Measurements from ENCODE around the gene ASIC2. TPM values are rescaled to one million over a fixed set of nuclear protein-coding genes. Genes with fewer than 3 reads are reported as not detected.
"Not testable (repeated sequence)": the region's sequence is repeated elsewhere in the genome, so short reads cannot be mapped to it uniquely, and the experiment has no call there.

The ASIC2 gene
- total RNA-seq, 1 donor from 2014 or later = not detected

DNA sequence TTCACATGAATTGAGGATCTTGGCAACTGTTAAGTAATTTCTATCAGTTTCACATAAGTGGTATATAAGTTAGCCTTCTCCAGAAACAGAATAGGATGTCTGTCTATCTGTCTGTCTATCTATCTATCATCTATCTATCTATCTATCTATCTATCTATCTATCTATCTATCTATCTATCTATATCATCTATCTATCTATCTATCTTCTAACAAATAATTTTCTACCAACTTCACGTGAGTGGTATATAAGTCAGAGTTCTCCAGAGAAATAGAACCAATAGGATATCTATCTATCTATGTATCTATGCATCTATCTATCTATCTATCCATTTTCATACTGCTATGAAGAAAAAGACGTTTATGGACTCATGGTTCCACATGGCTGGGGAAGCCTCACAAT, 312.9 kb downstream of the ASIC2 start:
- Mint-ChIP-seq H3K36me3 (ENCODE audit: low read depth, unreplicated experiment) (no peaks in the 10 kb centered on the region), H3K4me3 (ENCODE audit: unreplicated experiment) (no peak overlapping the region), H3K4me1 (ENCODE audit: unreplicated experiment) (no peaks in the 10 kb centered on the region), H3K9me3 (ENCODE audit: unreplicated experiment) (no peaks in the 10 kb centered on the region), H3K27ac (ENCODE audit: unreplicated experiment) (no peak overlapping the region), H3K27me3 (ENCODE audit: unreplicated experiment) (peaks cover under 1% of the 10 kb centered on the region)
- DNase-seq (ENCODE audit: low spot score) = no peak
- no peak for TF ChIP-seq CTCF (IDR thresholded peaks at IDR 0.05; ENCODE audit: unreplicated experiment)

- no peaks in the 10 kb centered on the region for H3K4me1 Mint-ChIP-seq (ENCODE audit: unreplicated experiment)
- TF ChIP-seq CTCF (IDR thresholded peaks at IDR 0.05; ENCODE audit: unreplicated experiment) = no peak
These were observed 316.5 kb downstream of the ASIC2 start for GRCh38 chr17:32976605-32977004.

GRCh38 chr17:32976131-32976530, 317.0 kb downstream of the ASIC2 start:
- H3K36me3 Mint-ChIP-seq (ENCODE audit: low read depth, unreplicated experiment) = no peaks in the 10 kb centered on the region
- peaks cover 4% of the 10 kb centered on the region for H3K27me3 Mint-ChIP-seq (ENCODE audit: unreplicated experiment)
- no peak for TF ChIP-seq CTCF (IDR thresholded peaks at IDR 0.05; ENCODE audit: unreplicated experiment)
- H3K27ac Mint-ChIP-seq (ENCODE audit: unreplicated experiment) = no peak overlapping the region
- H3K4me3 Mint-ChIP-seq (ENCODE audit: unreplicated experiment) = no peak overlapping the region
- DNase-seq (ENCODE audit: low spot score) = no peak
- H3K9me3 Mint-ChIP-seq (ENCODE audit: unreplicated experiment) = no peaks in the 10 kb centered on the region
- H3K4me1 Mint-ChIP-seq (ENCODE audit: unreplicated experiment) = no peaks in the 10 kb centered on the region

More at GRCh38 chr17:32976605-32977004, 316.5 kb downstream of the ASIC2 start:
- H3K36me3 Mint-ChIP-seq (ENCODE audit: low read depth, unreplicated experiment) = no peaks in the 10 kb centered on the region
- H3K27me3 Mint-ChIP-seq (ENCODE audit: unreplicated experiment) = peaks cover 4% of the 10 kb centered on the region
- H3K4me3 Mint-ChIP-seq (ENCODE audit: unreplicated experiment) = no peak overlapping the region
- DNase-seq (ENCODE audit: low spot score) = no peak
- H3K27ac Mint-ChIP-seq (ENCODE audit: unreplicated experiment) = no peak overlapping the region
- no peaks in the 10 kb centered on the region for H3K9me3 Mint-ChIP-seq (ENCODE audit: unreplicated experiment)

DNA sequence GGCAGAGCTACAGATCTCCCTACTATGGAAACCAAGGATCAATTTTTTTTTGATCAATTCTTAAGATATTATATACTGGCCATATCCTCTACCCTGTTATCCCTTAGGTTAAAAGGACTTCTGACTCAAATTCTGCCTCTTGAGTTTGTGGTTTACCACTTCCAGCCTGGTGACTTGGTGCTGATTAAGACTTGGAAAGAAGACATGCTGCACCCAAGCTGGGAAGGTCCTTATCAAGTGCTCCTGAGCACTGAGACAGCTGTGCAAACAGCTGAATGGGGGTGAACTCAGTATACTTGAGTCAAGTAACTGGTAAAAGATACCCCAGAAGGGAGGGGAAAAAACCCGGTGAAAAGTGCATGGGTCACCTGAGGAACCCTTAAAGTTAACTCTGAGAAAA, 321.9 kb downstream of the ASIC2 start:
- DNase-seq (ENCODE audit: low spot score) = no peak
- Mint-ChIP-seq H3K9me3 (ENCODE audit: unreplicated experiment) (no peaks in the 10 kb centered on the region), H3K27me3 (ENCODE audit: unreplicated experiment) (peaks cover 4% of the 10 kb centered on the region), H3K4me3 (ENCODE audit: unreplicated experiment) (no peak overlapping the region), H3K27ac (ENCODE audit: unreplicated experiment) (no peak overlapping the region), H3K4me1 (ENCODE audit: unreplicated experiment) (no peaks in the 10 kb centered on the region), H3K36me3 (ENCODE audit: low read depth, unreplicated experiment) (no peaks in the 10 kb centered on the region)
- no peak for TF ChIP-seq CTCF (IDR thresholded peaks at IDR 0.05; ENCODE audit: unreplicated experiment)

- Mint-ChIP-seq H3K36me3 (ENCODE audit: low read depth, unreplicated experiment) (no peaks in the 10 kb centered on the region), H3K27me3 (ENCODE audit: unreplicated experiment) (peaks cover 4% of the 10 kb centered on the region)
These were observed 322.8 kb downstream of the ASIC2 start for GRCh38 chr17:32970281-32970680.

GRCh38 chr17:32969231-32969630, 323.9 kb downstream of the ASIC2 start:
- not testable (repeated sequence) for H3K36me3 Mint-ChIP-seq (ENCODE audit: low read depth, unreplicated experiment); H3K9me3 Mint-ChIP-seq (ENCODE audit: unreplicated experiment); DNase-seq (ENCODE audit: low spot score); H3K4me3 Mint-ChIP-seq (ENCODE audit: unreplicated experiment); H3K4me1 Mint-ChIP-seq (ENCODE audit: unreplicated experiment); H3K27ac Mint-ChIP-seq (ENCODE audit: unreplicated experiment); H3K27me3 Mint-ChIP-seq (ENCODE audit: unreplicated experiment)

More at GRCh38 chr17:32970281-32970680, 322.8 kb downstream of the ASIC2 start:
- DNase-seq (ENCODE audit: low spot score) = no peak
- no peak overlapping the region for H3K27ac Mint-ChIP-seq (ENCODE audit: unreplicated experiment)
- no peaks in the 10 kb centered on the region for H3K9me3 Mint-ChIP-seq (ENCODE audit: unreplicated experiment)
- H3K4me3 Mint-ChIP-seq (ENCODE audit: unreplicated experiment) = no peak overlapping the region
- no peak for TF ChIP-seq CTCF (IDR thresholded peaks at IDR 0.05; ENCODE audit: unreplicated experiment)
- no peaks in the 10 kb centered on the region for H3K4me1 Mint-ChIP-seq (ENCODE audit: unreplicated experiment)

Measured in endothelial cell (in vitro differentiated cells).